Trophoblast cell (in vitro differentiated cells and primary cell): Measurements from ENCODE around the gene EMP2.
"Not testable (repeated sequence)": the region's sequence is repeated elsewhere in the genome, so short reads cannot be mapped to it uniquely, and the experiment has no call there.

Experiments used
- DNase-seq, 2 donors: peaks; one replicate each; pipeline ENCODE4 v3.0.0-alpha.2; 2016
- H2AFZ ChIP-seq: 2 replicates; pipeline ENCODE4 v1.6.1; 2013; ENCODE audit warnings: low read length, moderate library complexity, mild to moderate bottlenecking; ENCODE audit not compliant: insufficient read depth, poor library complexity
- H2AK5ac ChIP-seq: 2 replicates; pipeline ENCODE4 v1.6.1; 2013; ENCODE audit warnings: mild to moderate bottlenecking, low read length
- H2BK120ac ChIP-seq: 2 replicates; pipeline ENCODE4 v1.6.1; 2013; ENCODE audit warnings: low read length, mild to moderate bottlenecking, moderate library complexity; ENCODE audit not compliant: insufficient read depth, poor library complexity
- H2BK12ac ChIP-seq: 2 replicates; pipeline ENCODE4 v1.6.1; 2013; ENCODE audit warnings: mild to moderate bottlenecking, low read length, moderate library complexity
- H2BK5ac ChIP-seq: 2 replicates; pipeline ENCODE4 v1.6.1; 2013; ENCODE audit warnings: low read length, low read depth, moderate library complexity, mild to moderate bottlenecking; ENCODE audit not compliant: poor library complexity
- H3K14ac ChIP-seq: 2 replicates; pipeline ENCODE4 v1.6.1; 2013; ENCODE audit warnings: mild to moderate bottlenecking, low read length
- H3K18ac ChIP-seq: 2 replicates; pipeline ENCODE4 v1.6.1; 2013; ENCODE audit warnings: mild to moderate bottlenecking, low read length
- H3K23ac ChIP-seq: 2 replicates; pipeline ENCODE4 v1.6.1; 2013; ENCODE audit warnings: low read length
- H3K27ac ChIP-seq: 2 replicates; pipeline ENCODE4 v1.5.1; 2013; ENCODE audit warnings: low read depth, mild to moderate bottlenecking, inconsistent platforms, low read length, moderate library complexity
- H3K27me3 ChIP-seq: 2 replicates; pipeline ENCODE4 v1.6.1; 2013; ENCODE audit warnings: inconsistent platforms, mild to moderate bottlenecking, low read length, moderate library complexity; ENCODE audit not compliant: insufficient read depth
- H3K36me3 ChIP-seq, 2 experiments: 1 replicate in 1 of 2; 2 replicates in 1 of 2; pipeline ENCODE4 v1.6.1; 2013; ENCODE audit warnings: low read length in 2 of 2, mild to moderate bottlenecking in 2 of 2, moderate library complexity in 1 of 2; ENCODE audit not compliant: insufficient read depth in 2 of 2, control insufficient read depth in 1 of 2
- H3K4ac ChIP-seq: 2 replicates; pipeline ENCODE4 v1.6.1; 2013; ENCODE audit warnings: low read depth, mild to moderate bottlenecking, low read length, moderate library complexity
- H3K4me1 ChIP-seq, 2 experiments: 1 replicate in 1 of 2; 2 replicates in 1 of 2; pipeline ENCODE4 v1.6.1; 2013; ENCODE audit warnings: low read length in 2 of 2, mild to moderate bottlenecking in 2 of 2, moderate library complexity in 1 of 2; ENCODE audit not compliant: insufficient read depth in 2 of 2, control insufficient read depth in 1 of 2
- H3K4me2 ChIP-seq: 2 replicates; pipeline ENCODE4 v1.6.1; 2013; ENCODE audit warnings: inconsistent platforms, mild to moderate bottlenecking, low read length, moderate library complexity
- H3K4me3 ChIP-seq: 2 replicates; pipeline ENCODE4 v1.5.1; 2013; ENCODE audit warnings: mild to moderate bottlenecking, low read depth, low read length, inconsistent platforms
- H3K79me1 ChIP-seq: one replicate; pipeline ENCODE4 v1.6.1; 2013; ENCODE audit warnings: low read length
- H3K79me2 ChIP-seq: 2 replicates; pipeline ENCODE4 v1.6.1; 2013; ENCODE audit warnings: low read length, mild to moderate bottlenecking; ENCODE audit not compliant: control insufficient read depth, insufficient read depth, poor library complexity
- H3K9ac ChIP-seq: 2 replicates; pipeline ENCODE4 v1.6.1; 2013; ENCODE audit warnings: mild to moderate bottlenecking, low read length
- H3K9me3 ChIP-seq: 2 replicates; pipeline ENCODE4 v1.6.1; 2013; ENCODE audit warnings: low read depth, mild to moderate bottlenecking, control low read depth, inconsistent platforms, low read length; ENCODE audit not compliant: insufficient read depth
- H4K12ac ChIP-seq: 2 replicates; pipeline ENCODE4 v1.6.1; 2013; ENCODE audit warnings: low read depth, mild to moderate bottlenecking, low read length, moderate library complexity
- H4K8ac ChIP-seq: 2 replicates; pipeline ENCODE4 v1.6.1; 2013; ENCODE audit warnings: low read depth, mild to moderate bottlenecking, low read length, moderate library complexity
- H4K91ac ChIP-seq: one replicate; pipeline ENCODE4 v1.6.1; 2013; ENCODE audit warnings: low read depth, mild to moderate bottlenecking, low read length, moderate library complexity
- WGBS: extraction: QIAGEN DNeasy Blood & Tissue Kit; methylation state at CpG from one replicate; pipeline ENCODE4 v1.1.7; 2013; ENCODE audit warnings: missing lambda C conversion rate; ENCODE audit not compliant: insufficient read length, insufficient coverage; ENCODE audit errors: extremely low coverage; 5-methylcytosine and 5-hydroxymethylcytosine counted together

Gene EMP2

GRCh38 chr16:10533612-10534011 lies 46.8 kb downstream of the EMP2 start:
- not testable (repeated sequence) for H3K14ac ChIP-seq, H2AFZ ChIP-seq, H4K12ac ChIP-seq, H4K91ac ChIP-seq, H2BK120ac ChIP-seq, H4K8ac ChIP-seq, H3K4me2 ChIP-seq, H2AK5ac ChIP-seq, H3K9me3 ChIP-seq, H3K9ac ChIP-seq, H3K18ac ChIP-seq, H3K23ac ChIP-seq, H3K27ac ChIP-seq, H3K79me1 ChIP-seq, H3K79me2 ChIP-seq, H3K4me3 ChIP-seq, H3K4ac ChIP-seq, H3K4me1 ChIP-seq, H3K27me3 ChIP-seq, H2BK5ac ChIP-seq, H2BK12ac ChIP-seq
- WGBS = no CpG with 5 or more reads among the region's 4 CpGs
- peaks cover 26 to 29% of the 10 kb centered on the region in 2 experiments for H3K36me3 ChIP-seq
- peak; percentile 25 to 44 for DNase-seq

- Histone ChIP-seq H4K12ac (no peak overlapping the region), H2BK120ac (no peak overlapping the region), H2BK12ac (no peak overlapping the region), H3K4me3 (no peak overlapping the region), H3K9ac (no peak overlapping the region), H3K27ac (no peak overlapping the region), H2BK5ac (no peak overlapping the region), H3K79me2 (no peaks in the 10 kb centered on the region), H4K8ac (no peak overlapping the region), H3K4me1 (no peaks in the 10 kb centered on the region), H3K4me2 (no peak overlapping the region), H3K4ac (no peak overlapping the region), H2AK5ac (no peak overlapping the region), H3K79me1 (no peaks in the 10 kb centered on the region), H3K18ac (no peak overlapping the region), H3K14ac (no peak overlapping the region), H3K23ac (no peak overlapping the region), H2AFZ (no peak overlapping the region), H3K36me3 (peaks cover 15 to 16% of the 10 kb centered on the region in 2 experiments), H3K9me3 (peaks cover 1% of the 10 kb centered on the region), H4K91ac (no peak overlapping the region), H3K27me3 (no peaks in the 10 kb centered on the region)
- DNase-seq = no peak
Observed at GRCh38 chr16:10531582-10531981, 48.8 kb downstream of the EMP2 start.

- no peaks in the 10 kb centered on the region for H3K79me2 ChIP-seq
- H3K79me1 ChIP-seq = no peaks in the 10 kb centered on the region
- H3K14ac ChIP-seq = no peak overlapping the region
- no peak overlapping the region for H3K9ac ChIP-seq
- H3K27me3 ChIP-seq = no peaks in the 10 kb centered on the region
- H2AFZ ChIP-seq = no peak overlapping the region
- no CpG with 5 or more reads among the region's 14 CpGs for WGBS
- H3K36me3 ChIP-seq = peaks cover 13 to 15% of the 10 kb centered on the region in 2 experiments
- H2BK12ac ChIP-seq = no peak overlapping the region
- H4K12ac ChIP-seq = no peak overlapping the region
- H3K4me2 ChIP-seq = no peak overlapping the region
- no peak overlapping the region for H3K23ac ChIP-seq
- H3K4ac ChIP-seq = no peak overlapping the region
- H3K18ac ChIP-seq = no peak overlapping the region
- no peak for DNase-seq
- no peak overlapping the region for H2BK5ac ChIP-seq
- no peak overlapping the region for H2AK5ac ChIP-seq
- H3K4me3 ChIP-seq = no peak overlapping the region
- peaks cover 1% of the 10 kb centered on the region for H3K9me3 ChIP-seq
- no peaks in the 10 kb centered on the region for H3K4me1 ChIP-seq
- no peak overlapping the region for H4K8ac ChIP-seq
- H2BK120ac ChIP-seq = no peak overlapping the region
- no peak overlapping the region for H4K91ac ChIP-seq
- H3K27ac ChIP-seq = no peak overlapping the region
Observed at GRCh38 chr16:10530685-10531084, 49.7 kb downstream of the EMP2 start.

DNA sequence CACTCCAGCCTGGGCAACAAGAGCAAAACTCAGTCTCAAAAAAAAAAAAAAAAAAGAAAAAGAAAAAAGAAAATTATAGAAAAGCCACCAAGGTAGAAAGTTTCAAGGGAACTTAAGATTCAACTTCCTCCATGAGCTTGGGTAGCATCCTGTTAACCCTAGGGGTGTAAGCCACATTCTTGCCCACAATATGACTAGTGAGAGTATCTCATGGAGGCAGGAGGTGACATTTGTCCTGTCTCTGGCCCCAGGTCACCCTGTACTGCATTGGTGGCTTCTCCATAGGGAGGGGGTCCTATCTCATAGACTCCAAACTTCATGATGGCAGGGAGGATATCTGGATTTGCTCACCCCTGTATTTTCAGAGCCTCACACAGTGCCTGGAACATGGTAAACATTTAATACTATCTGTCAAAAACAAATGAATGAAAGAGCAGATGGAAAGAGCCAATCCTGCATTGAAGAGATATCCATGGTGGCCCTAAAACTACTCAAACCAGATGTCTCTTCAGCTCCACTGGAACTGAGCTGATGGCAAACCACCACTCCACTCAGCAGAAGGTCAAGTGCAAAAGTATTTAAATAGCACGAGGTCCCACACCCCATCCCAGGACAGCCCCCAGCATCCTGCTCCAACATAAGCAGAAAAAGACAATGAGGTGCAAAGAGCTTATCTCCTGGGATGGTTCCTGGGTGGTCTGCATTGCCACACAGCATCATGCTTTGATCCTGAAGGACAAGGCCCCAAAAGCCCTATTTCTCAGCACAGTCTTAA lies 50.3 kb downstream of the EMP2 start:
- Histone ChIP-seq H3K4ac (no peak overlapping the region), H3K4me3 (no peak overlapping the region), H2BK12ac (no peak overlapping the region), H3K9ac (no peak overlapping the region), H2BK120ac (no peak overlapping the region), H3K79me1 (no peaks in the 10 kb centered on the region), H4K8ac (no peak overlapping the region), H3K23ac (no peak overlapping the region), H3K9me3 (peaks cover 1% of the 10 kb centered on the region), H2BK5ac (no peak overlapping the region), H3K27me3 (no peaks in the 10 kb centered on the region), H3K18ac (no peak overlapping the region), H3K4me1 (no peaks in the 10 kb centered on the region), H3K79me2 (no peaks in the 10 kb centered on the region), H4K12ac (no peak overlapping the region), H3K14ac (no peak overlapping the region), H3K36me3 (peaks cover 12 to 15% of the 10 kb centered on the region in 2 experiments), H2AFZ (no peak overlapping the region), H2AK5ac (no peak overlapping the region), H3K4me2 (no peak overlapping the region), H3K27ac (no peak overlapping the region), H4K91ac (no peak overlapping the region)
- no CpG with 5 or more reads among the region's 1 CpG for WGBS
- no peak for DNase-seq
